GM12892 (cell line): ENCODE measurements around the gene MAEA.
A peak's percentile ranks its signal among the peaks of the same experiment; 100 is the strongest.

Source experiments
- POLR2A ChIP-seq: IDR thresholded peaks from 2 replicates; pipeline ENCODE4 v1.6.1; 2011; ENCODE audit warnings: low read depth, low read length, control low read depth
- POLR2AphosphoS5 ChIP-seq: IDR thresholded peaks from 2 replicates; pipeline ENCODE4 v1.6.1; 2011; ENCODE audit warnings: low read depth, low read length, control low read depth
- TAF1 ChIP-seq: IDR thresholded peaks from 2 replicates; pipeline ENCODE4 v1.6.1; 2011; ENCODE audit warnings: low read depth, mild to moderate bottlenecking, control low read depth, low read length, borderline replicate concordance

GRCh38 chr4:1249731-1250526 is 39.8 kb upstream of the MAEA start:
- TF ChIP-seq POLR2AphosphoS5 (peak; percentile 50; the same call in 1 of the 2 replicates), POLR2A (no peak), TAF1 (no peak; the same call in 1 of the 2 replicates)
